COLO668 (cell line): ENCODE data around the gene PTPN22.
A peak's percentile ranks its signal among the peaks of the same experiment; 100 is the strongest.
"Not testable (repeated sequence)": the region's sequence is repeated elsewhere in the genome, so short reads cannot be mapped to it uniquely, and the experiment has no call there.

Source experiments
- DNase-seq: peaks from one replicate; lab custom pipeline; 2025; ENCODE audit not compliant: unreplicated experiment; lab: John Stamatoyannopoulos, UW

Gene PTPN22

DNA sequence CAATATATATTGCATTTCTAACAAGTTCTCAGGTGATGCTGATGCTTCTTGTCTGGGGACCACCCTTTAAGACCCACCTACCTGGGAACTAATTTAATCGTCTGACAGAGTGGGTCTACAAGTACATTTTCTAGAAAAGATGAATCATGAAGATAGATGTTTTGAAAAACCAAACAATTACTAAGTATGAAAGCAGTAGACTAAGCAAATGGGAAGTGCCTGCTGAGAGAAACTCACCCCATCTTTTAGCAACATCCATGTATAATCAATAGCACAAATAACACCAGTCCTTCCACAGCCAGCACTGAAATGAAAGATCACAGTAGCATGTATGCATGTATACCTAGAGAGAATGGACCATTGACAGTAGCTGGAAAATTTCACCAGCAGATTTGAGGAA is 17.3 kb downstream of the PTPN22 start:
- no peak for DNase-seq

DNA sequence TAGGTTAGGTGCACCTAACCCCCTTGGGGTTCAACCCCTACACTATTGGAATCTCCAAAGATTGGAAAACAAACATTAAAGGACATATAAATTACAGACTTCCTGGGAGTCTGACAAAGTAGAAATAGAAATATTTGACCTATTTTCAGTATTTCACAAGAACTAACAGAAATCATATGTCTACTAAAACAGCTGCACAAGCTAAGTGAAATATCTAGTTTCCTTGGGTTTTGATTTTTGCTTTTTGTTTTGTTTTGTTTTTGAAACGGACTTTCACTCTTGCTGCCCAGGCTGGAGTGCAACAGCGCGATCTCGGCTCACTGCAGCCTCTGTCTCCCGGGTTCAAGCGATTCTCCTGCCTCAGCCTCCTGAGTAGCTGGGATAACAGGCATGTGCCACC is 18.8 kb downstream of the PTPN22 start:
- DNase-seq = not testable (repeated sequence)

DNA sequence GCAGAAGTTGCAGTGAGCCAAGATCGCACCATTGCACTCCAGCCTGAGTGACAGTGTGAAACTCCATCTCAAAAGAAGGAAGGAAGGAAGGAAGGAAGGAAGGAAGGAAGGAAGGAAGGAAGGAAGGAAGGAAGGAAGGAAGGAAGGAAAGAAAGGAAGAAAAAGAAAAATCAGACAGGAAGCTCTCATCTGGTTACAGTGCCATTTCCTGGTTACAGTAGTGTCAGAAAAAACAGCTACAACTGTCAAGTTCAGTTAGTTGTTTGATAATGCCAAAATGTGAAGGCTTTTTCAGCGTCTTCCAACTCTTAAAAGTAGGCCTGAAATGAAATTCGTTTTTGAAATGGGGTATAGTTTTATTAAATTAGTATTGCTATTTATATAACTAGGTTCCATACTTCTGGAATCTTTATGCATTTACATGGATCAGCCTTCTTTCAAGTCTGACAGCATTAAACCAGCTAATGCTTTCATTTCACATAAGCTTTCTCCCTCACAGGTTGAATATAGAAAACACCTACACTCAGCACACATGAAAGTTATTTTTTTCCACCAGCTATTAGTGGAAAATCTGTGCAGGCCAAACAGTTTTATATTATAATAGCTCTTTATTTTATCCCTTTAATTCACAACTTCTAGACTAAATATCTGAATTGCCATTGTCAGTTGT is 21.2 kb downstream of the PTPN22 start:
- DNase-seq = no peak

DNA sequence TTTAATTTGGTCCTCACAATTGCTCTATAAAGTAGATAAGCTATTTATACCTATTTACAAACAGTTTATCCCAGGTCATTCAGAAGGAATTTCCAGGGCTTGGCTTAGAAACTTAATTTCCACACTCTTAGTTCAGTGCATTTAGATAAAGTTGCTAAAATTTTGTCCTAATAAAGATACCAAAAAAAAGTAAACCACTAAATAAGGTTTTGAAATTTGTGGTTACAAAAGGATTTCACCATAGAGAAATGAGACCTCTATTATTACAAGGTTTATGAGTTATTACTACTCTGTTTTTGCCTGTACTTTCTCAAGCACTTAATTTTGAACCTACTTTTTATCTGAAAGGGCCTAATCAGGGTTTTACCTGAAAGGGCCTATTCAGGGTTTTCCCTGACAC is 22.4 kb downstream of the PTPN22 start:
- DNase-seq = no peak

DNA sequence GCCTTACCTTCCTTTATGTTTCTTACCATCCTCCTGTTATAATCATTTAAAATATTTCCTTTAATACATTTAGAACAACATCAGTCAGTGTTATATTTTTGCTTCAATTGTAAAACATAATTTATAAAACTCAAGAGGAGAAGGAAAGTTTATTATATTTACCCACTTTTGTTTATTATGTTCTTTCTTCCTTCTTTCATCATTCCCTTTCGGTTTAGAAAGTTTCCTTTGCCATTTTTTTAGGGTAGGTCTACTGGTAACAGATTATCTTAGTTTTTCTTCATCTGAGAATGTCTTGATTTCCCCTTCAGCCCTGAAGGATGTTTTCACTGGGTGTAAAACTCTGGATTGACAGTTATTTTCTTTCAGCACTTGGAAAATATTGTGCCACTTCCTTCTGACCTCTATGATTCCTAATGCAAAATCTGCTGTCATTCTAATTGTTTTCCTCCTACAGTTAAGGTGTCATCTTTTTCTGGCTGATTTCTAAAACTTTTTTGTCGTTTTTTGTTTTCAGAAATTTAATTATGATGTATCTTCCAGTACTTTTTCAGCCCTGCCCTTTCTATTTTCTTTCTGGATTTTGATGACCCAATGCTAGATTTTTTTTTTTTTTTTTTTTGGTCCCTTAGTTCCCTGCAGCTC is 25.0 kb downstream of the PTPN22 start:
- DNase-seq = no peak

DNA sequence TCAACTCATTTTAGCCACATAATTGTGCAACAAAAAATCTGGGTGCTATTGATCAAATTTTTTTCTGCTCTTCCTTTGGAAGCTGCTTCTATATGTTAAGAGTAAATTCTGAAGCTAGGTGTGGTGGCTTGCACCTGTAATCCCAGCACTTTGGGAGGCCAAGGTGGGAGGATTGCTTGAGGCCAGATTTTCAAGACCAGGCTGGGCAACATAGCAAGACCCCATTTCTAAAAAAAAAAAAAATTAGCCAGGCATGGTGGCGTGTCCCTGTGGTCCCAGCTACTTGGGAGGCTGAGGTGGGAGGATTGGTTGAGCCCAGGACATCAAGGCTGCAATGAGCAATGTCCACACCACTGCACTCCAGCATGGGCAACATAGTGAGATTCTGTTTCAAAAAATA is 35.0 kb downstream of the PTPN22 start:
- DNase-seq = no peak

DNA sequence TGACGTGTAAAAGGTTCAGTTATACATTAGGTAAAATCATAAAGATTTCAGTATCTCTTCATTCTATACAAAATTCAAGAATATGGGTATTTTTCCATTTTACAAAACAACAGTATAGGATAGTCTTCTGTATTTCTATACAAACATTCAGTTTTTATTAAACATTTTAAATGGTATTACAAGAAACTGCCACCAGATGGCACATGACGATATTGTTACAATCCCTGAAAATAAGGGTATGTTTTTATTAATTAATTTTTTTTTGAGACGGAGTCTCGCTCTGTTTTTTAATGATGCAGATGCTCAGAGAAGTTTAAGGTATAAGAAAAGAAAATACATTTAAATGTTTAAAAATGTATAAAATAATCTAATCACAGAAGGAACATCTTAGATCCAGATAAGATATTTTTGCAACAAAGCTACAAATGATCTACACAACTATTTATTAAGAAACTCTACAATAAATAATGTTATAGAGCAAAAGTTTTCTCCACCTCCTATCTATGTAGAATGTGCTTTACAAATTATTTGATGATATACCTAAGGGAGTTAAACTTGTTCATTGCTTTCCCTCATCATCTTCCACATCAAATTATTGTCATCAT is 35.7 kb downstream of the PTPN22 start:
- DNase-seq = no peak

DNA sequence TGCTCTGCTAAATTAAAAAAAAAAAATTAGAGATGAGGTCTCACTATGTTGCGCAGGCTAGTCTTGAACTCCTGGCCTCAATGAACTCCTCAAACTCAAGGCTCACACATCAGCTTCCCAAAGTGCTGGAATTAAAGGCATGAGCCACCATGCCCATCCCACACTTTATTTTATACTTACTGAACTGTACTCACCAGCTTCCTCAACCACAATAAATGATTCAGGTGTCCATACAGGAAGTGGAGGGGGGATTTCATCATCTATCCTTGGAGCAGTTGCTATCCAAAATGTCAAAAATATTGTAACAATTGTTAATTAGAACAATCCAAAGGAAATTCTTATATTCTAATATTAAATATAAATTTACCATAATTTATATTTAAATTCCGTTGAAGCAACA is 36.8 kb downstream of the PTPN22 start:
- DNase-seq = no peak

DNA sequence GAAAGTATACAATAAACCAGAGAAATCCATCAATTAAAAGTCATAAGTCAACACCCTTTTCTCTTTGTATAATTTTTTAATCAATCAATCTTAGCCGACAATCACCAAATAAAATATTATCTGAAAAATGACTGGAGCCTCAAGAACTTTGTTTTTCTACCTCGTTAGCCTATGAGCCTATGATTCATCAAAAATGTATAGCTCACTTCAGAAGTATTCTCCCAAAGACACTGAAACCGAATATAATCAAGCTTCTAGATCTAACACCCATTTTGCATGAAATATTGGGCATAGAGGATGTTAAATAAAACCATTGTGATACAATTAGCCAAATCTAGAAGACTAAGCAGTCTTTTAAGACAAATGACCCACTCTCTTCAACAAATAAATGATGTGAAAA is 41.5 kb downstream of the PTPN22 start:
- DNase-seq = no peak

DNA sequence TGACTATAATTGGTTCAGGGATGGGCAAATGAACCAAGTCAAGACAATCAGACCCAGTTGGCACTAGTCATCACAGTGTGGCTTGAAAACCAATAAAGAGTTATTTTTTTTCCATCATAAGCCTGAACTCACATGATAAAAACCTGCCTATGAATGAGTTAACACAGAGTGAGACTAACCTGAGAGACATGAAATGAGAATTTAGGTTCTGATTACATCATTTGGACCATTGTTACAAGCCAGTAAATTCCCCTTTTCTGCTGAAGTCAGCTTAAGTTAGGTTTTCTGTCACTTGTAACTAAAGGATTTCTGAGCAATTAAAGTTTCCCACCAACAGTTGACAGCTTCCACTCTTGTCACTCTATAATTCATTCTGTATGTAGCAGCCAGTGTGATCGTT is 49.6 kb downstream of the PTPN22 start:
- DNase-seq = no peak

DNA sequence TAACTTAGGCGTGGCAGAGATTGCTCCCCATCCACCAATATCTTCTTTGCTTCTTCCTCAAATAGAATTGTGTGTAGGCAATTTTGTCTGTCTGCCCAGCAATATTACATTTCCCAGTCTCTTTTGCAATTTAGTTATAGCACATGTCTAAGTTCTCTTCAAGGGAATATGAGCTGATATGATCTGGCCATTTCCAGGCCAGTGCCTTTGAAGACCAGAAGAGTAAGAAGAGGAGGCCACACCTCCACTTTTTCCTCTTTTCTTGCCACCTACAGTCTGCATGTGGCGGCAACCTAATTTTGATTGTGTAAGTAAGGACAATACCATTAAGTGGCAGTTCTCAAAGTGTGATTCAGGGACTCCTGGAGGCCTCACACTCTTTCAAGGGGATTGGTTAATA is 52.9 kb downstream of the PTPN22 start:
- no peak for DNase-seq

DNA sequence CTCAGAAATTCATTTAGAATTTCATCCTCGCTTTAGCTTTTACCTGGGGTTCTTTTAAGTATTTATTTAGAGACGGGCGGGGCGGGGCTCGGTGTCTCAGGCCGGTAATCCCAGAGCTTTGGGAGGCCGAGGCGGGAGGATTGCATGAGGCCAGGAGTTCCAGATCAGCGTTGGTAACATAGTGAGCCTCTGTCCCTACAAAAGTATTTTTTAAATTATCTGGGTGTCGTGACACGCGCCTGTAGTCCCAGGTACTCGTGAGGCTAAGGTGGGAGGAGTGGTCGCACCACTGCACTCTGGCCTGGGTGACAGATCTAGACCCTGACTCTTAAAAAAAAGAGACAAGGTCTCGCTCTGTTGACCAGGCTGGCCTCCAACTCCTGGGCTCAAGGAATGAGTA is 58.3 kb downstream of the PTPN22 start:
- no peak for DNase-seq

DNA sequence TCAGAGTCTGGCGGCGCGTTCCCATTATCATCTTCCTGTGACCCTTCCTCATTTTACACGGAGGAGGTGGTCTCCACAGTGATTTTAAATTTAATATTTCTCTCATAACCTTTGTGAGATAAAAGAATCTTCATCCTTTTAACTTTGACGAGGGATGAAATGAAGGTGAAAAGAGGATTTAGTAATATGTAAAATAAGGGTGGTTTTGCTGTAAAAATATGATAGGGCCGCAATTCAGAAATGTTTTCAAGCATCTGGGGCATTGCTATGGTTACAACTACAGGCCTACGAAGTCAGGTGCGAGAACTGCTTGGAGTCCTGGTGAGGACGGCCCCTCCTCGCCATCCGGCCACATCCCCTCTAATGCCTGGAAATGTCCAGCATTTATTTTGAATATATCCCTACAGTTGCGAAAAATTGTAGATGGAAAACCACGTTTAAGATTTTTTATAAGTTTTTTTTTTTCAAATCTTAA is 58.8 kb downstream of the PTPN22 start:
- no peak for DNase-seq

DNA sequence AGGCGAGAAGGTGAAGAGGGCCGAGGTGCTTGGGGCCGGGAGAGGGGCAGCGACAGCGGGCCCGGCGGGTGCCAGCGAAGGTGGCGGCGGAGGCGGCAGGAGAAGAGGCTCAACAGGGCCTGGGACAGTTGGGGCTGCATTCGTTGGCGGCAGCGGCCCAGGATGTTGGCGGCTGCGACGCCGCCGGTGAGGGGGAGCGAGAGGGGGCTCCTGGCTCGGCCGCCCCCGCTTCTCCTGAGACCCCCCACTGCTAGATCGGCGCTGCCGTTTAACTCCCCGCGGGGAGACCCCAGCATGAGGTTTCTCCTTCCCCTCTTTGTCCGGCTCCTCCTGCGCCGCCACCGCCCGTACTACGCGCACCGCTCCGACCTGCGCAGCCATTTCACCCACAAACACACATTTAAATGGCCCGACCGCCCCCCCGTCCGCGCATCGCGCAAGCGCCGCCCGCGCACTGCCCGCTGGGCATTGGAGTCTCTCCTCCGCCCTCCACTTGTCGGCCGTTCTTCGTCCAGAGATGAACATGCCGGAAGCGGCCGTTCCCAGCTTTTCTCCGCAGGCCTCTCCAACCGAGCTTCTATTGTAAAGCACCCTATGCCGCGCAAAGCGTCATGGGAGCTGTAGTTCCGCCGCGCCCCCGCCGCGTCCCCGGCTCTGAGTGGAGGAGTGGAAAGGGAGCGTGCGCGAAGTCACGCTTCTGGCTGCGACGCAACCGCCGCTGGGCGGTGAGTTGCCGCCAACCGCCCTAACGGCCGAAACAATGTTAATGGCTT is 59.4 kb downstream of the PTPN22 start, which contains the start of gene RSBN1:
Gene RSBN1 (minus strand): TSS at position 589 of the 773 bp plus-strand sequence. CDS start 64 bp downstream, at position 525.
- peak; percentile 99 for DNase-seq

DNA sequence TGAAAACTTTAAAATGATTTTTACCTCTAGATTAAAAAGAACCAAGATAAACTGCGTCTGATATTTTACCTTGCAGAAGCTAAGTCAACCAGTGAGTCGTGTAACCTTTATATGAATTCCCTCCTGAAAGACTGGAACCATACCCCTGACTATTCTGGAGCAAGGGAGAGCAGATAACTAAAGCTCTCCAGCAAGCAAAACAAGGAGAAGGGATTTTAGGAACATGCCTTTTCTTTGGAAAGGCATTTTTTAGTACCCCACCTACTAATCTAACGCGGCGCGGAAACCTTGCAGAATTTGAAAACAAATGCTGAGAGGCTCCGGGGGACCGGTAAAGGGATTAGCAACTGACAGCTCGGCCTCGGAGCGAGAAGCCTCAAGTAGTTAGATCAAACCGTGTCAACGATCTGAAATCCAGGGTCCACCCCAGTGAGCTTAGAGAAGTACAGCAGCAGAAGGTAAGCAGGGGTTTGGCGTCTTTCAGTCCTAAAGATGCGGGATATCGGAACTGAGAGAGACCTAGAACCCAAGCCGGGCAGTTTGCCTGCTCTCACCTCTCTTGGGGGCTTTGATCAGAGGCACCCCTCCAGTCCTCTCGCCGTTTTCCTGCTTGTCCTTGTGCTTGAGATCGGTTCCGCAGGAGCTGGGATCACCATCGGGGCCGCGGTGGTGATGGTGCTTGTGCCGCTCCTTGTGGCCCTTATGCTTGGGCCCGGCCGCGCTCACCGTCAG is 60.2 kb downstream of the PTPN22 start:
- DNase-seq = peak; percentile 45

DNA sequence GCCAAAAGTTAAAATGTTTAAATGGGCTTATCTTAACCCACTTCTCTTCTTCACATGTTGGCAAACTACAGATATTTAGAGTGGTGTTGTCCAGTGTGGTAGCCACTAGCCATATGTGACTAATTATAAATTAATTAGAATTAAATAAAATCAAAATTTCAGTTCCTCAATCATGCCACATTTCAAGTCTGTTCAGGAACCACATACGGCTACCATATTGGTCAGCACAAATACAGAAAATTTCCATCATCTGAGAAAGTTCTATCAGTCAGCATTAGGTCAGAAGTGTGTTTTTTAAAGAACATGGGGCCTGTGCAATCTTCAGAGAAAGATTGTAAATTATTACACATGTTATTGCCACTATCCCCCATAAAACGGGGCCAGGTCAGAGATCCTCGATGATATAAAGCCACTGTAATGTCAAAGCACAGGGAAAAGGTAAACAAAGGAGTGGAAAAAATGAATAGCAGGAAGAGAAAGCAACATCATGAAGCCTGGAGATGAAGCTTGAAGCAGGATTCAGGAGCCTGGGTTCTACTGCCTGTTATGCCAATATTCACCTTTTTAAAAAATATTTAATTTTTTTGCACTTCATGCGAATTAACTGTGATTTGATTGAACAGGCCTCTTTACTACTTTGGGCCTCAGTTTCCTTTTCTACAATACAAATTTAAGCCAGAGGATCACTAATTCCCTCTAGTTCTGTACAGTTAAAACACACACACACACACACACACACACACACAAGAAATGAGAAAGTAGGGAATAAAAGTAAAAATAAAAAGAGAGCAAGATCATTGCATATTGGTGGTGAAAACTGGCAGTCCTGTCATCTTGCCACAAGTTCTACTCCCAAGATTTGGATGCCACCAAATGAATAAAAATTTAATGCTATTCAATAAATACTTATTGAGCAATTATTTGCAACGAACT is 61.6 kb downstream of the PTPN22 start:
- no peak for DNase-seq

DNA sequence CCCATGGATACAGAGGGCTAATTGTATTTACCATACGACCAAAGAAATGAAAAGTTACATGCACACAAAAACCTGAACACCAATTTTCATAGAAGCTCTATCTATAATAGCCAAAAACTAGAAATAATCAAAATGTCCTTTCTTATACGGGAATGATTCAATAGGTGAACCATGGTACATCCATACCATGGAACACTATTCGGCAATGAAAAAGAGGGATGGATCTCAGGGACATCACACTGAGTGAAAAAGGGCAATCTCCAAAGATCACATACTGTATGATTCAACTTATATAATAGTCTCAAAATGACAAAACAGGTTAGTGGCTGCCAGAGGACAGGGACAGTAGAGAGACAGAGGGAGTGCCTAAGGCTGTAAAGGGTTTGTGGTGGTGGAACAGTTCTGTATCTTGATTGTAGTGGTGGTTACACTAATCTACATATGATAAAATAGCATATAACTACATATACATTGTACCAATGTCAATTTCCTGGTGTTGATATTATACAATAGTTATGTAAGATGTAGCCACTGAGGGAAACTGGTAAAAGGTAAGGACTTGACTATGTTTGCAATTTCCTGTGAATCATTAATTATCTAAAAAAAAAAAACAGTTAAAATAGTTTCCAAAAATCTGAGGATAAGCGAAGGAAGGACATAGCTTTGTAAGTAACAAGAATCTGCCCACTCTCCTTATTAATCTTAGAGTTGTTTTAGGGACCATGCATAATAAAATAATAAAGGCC is 62.9 kb downstream of the PTPN22 start:
- DNase-seq = no peak

DNA sequence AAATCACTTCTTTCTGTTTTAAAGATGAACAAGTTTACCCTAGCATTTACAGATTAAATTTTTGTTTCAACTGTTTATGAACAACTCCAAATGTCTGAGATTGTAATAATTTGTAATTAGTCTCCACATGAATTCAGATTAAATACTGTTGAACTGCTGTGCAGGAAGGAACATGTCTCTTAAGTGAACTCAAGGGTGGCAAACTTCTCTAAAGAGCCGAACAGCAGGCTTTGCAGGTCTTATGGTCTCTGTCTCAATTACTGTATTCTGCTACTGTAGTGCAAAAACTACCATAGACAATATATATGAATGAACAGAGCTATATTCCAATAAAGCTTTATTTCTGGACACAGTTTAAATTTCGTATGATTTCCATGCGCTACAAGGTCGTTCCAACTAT is 65.9 kb downstream of the PTPN22 start:
- no peak for DNase-seq

DNA sequence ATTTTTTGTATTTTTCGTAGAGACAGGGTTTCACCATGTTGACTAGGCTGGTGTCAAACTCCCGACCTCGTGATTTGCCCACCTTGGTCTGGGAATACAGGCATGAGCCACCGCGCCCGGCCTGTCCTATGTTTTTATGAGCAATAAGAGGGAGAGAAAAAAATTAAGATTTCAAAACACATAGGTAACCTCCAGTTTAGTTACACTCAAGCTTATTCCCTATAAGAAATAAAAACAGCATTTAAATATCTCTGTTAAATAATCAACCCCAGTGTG is 66.3 kb downstream of the PTPN22 start:
- DNase-seq = no peak
